ENCODE data around the gene LSP1. TPM values are rescaled to one million over a fixed set of nuclear protein-coding genes. Genes with fewer than 3 reads are reported as not detected.
A peak's percentile ranks its signal among the peaks of the same experiment; 100 is the strongest.

LSP1 gene
- total RNA-seq, 1 donor from 2014 or later: not detected

DNA sequence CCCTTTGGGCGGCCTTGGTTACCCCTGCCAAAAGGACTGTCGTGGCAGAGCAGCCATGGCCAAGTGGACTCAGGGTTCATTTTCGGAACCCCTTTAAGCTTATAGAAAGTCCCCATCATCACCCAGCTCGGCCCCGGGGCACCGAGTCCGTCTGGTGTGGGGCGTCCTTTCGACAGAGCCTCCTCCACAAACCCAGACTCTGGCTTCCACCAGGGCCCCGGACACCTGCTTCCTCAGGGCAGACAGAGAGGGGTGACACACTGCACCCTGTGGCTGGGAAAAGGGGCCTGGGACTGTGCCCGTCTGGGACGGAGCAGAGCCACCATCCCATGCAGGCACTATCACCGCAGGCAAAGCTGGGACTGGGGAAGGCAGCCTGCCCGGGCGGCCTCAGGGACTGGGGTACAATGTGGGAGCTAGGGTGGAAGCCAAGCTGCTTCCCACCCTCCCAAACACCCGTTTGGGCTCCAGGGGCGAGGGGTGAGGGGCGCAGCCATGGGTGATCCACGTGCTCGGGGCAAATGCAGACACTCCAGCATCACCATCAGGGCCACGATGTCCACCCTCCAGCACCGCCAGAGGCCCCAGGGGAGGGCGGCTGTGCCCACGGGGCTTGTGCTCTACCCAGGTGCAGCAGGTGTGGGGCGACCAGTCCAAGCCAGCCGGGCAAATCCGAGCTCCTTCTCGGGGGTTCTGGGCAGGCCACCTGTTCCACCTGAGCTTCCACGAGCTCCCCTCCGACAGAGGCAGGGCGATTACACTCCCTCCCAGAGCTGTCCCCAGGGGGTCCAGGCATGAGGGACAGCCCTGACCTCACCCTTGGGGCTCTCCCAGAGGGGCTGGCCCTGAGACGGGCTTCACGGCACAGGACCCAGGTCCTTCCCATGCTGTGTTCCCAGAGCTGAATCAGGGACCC lies 82.5 kb downstream of the LSP1 start:
- H3K4me1 Mint-ChIP-seq (ENCODE audit: low read depth): no peaks in the 10 kb centered on the region
- H3K4me3 Mint-ChIP-seq (ENCODE audit: low read depth): no peak overlapping the region
- DNase-seq (ENCODE audit: low spot score, unreplicated experiment): peak; percentile 7
- no peak overlapping the region for H3K27ac Mint-ChIP-seq
- H3K27me3 Mint-ChIP-seq: peaks cover 27% of the 10 kb centered on the region
- no peaks in the 10 kb centered on the region for H3K9me3 Mint-ChIP-seq (ENCODE audit: low read depth)
- H3K36me3 Mint-ChIP-seq (ENCODE audit: insufficient read depth): no peaks in the 10 kb centered on the region
- TF ChIP-seq, protein P1, sequence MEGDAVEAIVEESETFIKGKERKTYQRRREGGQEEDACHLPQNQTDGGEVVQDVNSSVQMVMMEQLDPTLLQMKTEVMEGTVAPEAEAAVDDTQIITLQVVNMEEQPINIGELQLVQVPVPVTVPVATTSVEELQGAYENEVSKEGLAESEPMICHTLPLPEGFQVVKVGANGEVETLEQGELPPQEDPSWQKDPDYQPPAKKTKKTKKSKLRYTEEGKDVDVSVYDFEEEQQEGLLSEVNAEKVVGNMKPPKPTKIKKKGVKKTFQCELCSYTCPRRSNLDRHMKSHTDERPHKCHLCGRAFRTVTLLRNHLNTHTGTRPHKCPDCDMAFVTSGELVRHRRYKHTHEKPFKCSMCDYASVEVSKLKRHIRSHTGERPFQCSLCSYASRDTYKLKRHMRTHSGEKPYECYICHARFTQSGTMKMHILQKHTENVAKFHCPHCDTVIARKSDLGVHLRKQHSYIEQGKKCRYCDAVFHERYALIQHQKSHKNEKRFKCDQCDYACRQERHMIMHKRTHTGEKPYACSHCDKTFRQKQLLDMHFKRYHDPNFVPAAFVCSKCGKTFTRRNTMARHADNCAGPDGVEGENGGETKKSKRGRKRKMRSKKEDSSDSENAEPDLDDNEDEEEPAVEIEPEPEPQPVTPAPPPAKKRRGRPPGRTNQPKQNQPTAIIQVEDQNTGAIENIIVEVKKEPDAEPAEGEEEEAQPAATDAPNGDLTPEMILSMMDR (IDR thresholded peaks at IDR 0.05; ENCODE audit: unreplicated experiment): no peak

- Mint-ChIP-seq H3K36me3 (ENCODE audit: insufficient read depth) (no peaks in the 10 kb centered on the region), H3K27ac (no peak overlapping the region)
Observed at GRCh38 chr11:1936072-1936780, 83.3 kb downstream of the LSP1 start.

DNA sequence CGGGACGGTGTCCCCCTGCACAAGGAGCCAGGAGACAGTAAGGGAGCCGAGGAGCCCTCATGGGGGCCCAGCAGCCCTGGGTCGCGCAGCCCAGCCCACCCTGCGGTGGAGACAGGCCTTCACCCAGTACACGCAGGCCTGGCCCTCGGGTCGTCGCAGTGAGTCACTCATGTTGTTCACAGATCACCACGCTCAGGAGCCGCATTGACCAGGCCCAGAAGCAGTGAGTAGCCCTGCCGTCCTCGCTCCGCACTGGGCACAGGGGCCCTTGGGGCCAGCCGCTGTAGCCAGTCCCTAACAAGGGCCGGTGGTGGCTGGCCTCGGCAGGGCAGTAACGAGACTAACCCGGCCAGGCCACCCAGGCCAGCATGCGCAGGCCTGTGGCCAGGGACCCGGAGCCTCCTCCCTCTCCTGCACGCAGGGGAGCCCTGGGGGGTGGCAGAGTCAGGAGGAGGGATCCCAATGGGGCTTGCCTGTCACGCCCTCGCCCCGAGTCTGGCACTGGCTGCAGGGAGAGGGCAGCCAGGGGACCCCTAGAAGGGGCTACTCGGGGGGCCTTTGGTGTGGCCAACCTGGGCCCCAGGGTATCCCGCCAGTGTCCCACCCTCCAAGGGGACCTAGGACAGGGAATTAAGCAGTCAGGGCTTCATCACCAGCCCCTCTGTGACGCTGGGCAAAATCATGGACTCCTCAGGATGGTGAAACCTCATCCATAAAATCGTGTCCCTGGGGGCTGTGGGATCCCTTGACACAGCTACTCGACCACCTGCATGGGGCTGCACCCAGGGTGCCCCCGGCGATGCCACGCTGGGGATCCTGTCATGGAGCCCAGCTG lies 84.1 kb downstream of the LSP1 start:
- Mint-ChIP-seq H3K4me3 (ENCODE audit: low read depth) (no peak overlapping the region), H3K9me3 (ENCODE audit: low read depth) (no peaks in the 10 kb centered on the region), H3K27me3 (peaks cover 18% of the 10 kb centered on the region), H3K4me1 (ENCODE audit: low read depth) (no peaks in the 10 kb centered on the region), H3K27ac (no peak overlapping the region), H3K36me3 (ENCODE audit: insufficient read depth) (no peaks in the 10 kb centered on the region)
- TF ChIP-seq, protein P1 (IDR thresholded peaks at IDR 0.05; ENCODE audit: unreplicated experiment): no peak
- DNase-seq (ENCODE audit: low spot score, unreplicated experiment): peak; percentile 6

More at GRCh38 chr11:1936072-1936780, 83.3 kb downstream of the LSP1 start:
- no peaks in the 10 kb centered on the region for H3K4me1 Mint-ChIP-seq (ENCODE audit: low read depth)
- peaks cover 25% of the 10 kb centered on the region for H3K27me3 Mint-ChIP-seq
- DNase-seq (ENCODE audit: low spot score, unreplicated experiment): peak; percentile 3
- H3K4me3 Mint-ChIP-seq (ENCODE audit: low read depth): no peak overlapping the region
- H3K9me3 Mint-ChIP-seq (ENCODE audit: low read depth): no peaks in the 10 kb centered on the region
- TF ChIP-seq, protein P1 (IDR thresholded peaks at IDR 0.05; ENCODE audit: unreplicated experiment): no peak

- H3K4me1 Mint-ChIP-seq (ENCODE audit: low read depth): no peaks in the 10 kb centered on the region
- peaks cover 16% of the 10 kb centered on the region for H3K27me3 Mint-ChIP-seq
- H3K36me3 Mint-ChIP-seq (ENCODE audit: insufficient read depth): no peaks in the 10 kb centered on the region
- no peaks in the 10 kb centered on the region for H3K9me3 Mint-ChIP-seq (ENCODE audit: low read depth)
- no peak overlapping the region for H3K27ac Mint-ChIP-seq
- no peak overlapping the region for H3K4me3 Mint-ChIP-seq (ENCODE audit: low read depth)
- peak; percentile 7 for DNase-seq (ENCODE audit: low spot score, unreplicated experiment)
- TF ChIP-seq, protein P1 (IDR thresholded peaks at IDR 0.05; ENCODE audit: unreplicated experiment): no peak
Observed at GRCh38 chr11:1937616-1938342, 84.9 kb downstream of the LSP1 start.

All from progenitor cell of endocrine pancreas (in vitro differentiated cells).